Activated T-cell treated with anti-CD3 and anti-CD28 coated beads, Interleukin-2, amount 50 U/mL, for 72 hours (primary cell): ENCODE measurements around the gene SLC5A10. TPM values are rescaled to one million over a fixed set of nuclear protein-coding genes. Genes with fewer than 3 reads are reported as not detected.

Source experiments
- ATAC-seq, 2 donors: fragments of 150-1000 bp; cut with Tn5 transposase; replicated peaks in 1 of 2; 2 replicates each; pipeline ENCODE4 v1.10.0; 2021; ENCODE audit warnings: moderate library complexity in 2 of 2, mild to moderate bottlenecking in 1 of 2
- DNase-seq, 2 donors: peaks; one replicate each; pipeline ENCODE4 v3.0.0; 2021 to 2022; ENCODE audit warnings: mixed read lengths in 1 of 2
- H3K27ac Mint-ChIP-seq: one replicate; pipeline ENCODE4 v1.8.0; 2022; ENCODE audit warnings: mild to moderate bottlenecking, moderate library complexity, mixed read lengths
- H3K27me3 Mint-ChIP-seq: one replicate; pipeline ENCODE4 v1.8.0; 2022; ENCODE audit warnings: low read depth, mixed read lengths
- H3K36me3 Mint-ChIP-seq, 2 donors: one replicate each; pipeline ENCODE4 v1.8.0; 2022; ENCODE audit warnings: mixed read lengths in 2 of 2, mild to moderate bottlenecking in 1 of 2; ENCODE audit not compliant: insufficient read depth in 2 of 2
- H3K4me1 Mint-ChIP-seq: one replicate; pipeline ENCODE4 v1.8.0; 2022; ENCODE audit warnings: low read depth, mixed read lengths
- H3K4me3 Mint-ChIP-seq, 2 donors: one replicate each; pipeline ENCODE4 v1.8.0; 2022; ENCODE audit warnings: mild to moderate bottlenecking in 2 of 2, mixed read lengths in 2 of 2, moderate library complexity in 2 of 2
- H3K9me3 Mint-ChIP-seq, 2 donors: one replicate each; pipeline ENCODE4 v1.8.0; 2022; ENCODE audit warnings: mixed read lengths in 2 of 2
- total RNA-seq, 2 donors: library from RNA; stranded (reverse); gene quantifications; one replicate each; pipeline ENCODE4 v1.2.3, GENCODE V29; 2022

Gene SLC5A10
- total RNA-seq, 2 donors from 2014 or later: not detected

DNA sequence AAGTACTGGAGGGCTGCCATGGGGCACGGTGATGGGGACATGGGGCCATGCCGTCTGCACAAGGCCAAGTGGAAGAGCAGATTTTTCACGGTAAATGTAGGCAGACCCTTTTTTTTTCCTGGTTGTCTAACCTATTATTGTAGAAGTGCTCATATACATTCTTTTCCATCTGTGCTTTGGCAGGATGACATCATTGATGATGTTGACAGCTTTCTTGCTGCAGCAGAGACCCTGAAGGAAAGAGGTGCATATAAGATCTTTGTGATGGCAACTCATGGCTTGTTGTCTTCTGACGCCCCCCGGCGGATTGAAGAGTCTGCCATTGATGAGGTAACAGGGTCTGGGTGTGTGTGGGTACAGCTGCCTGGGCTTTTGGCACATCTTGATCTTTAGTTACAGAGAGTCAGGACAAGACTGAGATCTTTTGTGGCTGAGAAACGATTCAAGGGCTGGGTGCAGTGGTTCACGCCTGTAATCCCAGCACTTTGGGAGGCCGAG lies 23.3 kb upstream of the SLC5A10 start:
- no peaks in the 10 kb centered on the region for H3K27me3 Mint-ChIP-seq
- DNase-seq (no peak), ATAC-seq (no peak)
- H3K27ac Mint-ChIP-seq: no peak overlapping the region
- H3K9me3 Mint-ChIP-seq: no peaks in the 10 kb centered on the region
- no peak overlapping the region for H3K4me3 Mint-ChIP-seq
- H3K4me1 Mint-ChIP-seq: peaks cover 37% of the 10 kb centered on the region
- peaks cover 1 to 17% of the 10 kb centered on the region in 2 donors for H3K36me3 Mint-ChIP-seq

DNA sequence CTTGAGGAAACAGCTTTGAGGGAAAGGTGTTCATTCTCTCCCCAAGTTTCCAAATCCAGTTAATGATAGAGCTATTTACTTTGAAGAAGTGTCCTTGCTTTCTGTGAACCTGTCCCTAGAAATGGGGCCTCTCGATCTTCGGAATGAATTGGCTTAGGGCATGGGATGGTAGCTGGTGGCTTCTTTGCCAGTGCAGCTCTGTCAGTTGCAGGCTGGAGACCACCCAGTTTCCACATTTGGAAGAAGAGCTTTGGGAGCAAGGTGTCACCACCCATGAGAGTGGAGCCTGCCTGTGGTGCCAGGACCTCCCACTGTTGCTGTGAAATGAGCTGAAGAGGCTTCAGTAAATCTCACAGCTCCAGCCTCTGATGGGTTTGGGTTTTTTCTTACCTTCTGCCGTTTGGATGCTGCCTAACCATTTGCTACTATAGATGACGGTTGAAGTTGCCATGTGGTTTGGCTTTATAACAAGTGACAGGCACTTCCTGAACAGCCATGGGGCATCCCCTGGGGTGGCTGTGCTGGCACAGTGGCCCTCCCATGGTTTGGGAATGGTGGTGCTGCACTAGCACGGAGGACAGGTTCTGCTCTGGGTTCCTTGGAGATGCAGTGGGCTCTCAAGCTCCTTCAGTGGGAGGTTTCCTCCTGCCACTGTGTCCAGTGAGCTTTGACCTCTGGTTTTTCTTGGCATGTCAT lies 19.5 kb upstream of the SLC5A10 start:
- no peaks in the 10 kb centered on the region for H3K27me3 Mint-ChIP-seq
- peaks cover 25% of the 10 kb centered on the region for H3K4me1 Mint-ChIP-seq
- no peak for DNase-seq
- peak overlapping the region; percentile 85 for H3K27ac Mint-ChIP-seq
- peaks cover 1 to 9% of the 10 kb centered on the region in 2 donors for H3K36me3 Mint-ChIP-seq
- peak overlapping the region in 1 of 2 donors; percentile 37 for H3K4me3 Mint-ChIP-seq
- peak; percentile 51 to 68 for ATAC-seq
- H3K9me3 Mint-ChIP-seq: no peaks in the 10 kb centered on the region

DNA sequence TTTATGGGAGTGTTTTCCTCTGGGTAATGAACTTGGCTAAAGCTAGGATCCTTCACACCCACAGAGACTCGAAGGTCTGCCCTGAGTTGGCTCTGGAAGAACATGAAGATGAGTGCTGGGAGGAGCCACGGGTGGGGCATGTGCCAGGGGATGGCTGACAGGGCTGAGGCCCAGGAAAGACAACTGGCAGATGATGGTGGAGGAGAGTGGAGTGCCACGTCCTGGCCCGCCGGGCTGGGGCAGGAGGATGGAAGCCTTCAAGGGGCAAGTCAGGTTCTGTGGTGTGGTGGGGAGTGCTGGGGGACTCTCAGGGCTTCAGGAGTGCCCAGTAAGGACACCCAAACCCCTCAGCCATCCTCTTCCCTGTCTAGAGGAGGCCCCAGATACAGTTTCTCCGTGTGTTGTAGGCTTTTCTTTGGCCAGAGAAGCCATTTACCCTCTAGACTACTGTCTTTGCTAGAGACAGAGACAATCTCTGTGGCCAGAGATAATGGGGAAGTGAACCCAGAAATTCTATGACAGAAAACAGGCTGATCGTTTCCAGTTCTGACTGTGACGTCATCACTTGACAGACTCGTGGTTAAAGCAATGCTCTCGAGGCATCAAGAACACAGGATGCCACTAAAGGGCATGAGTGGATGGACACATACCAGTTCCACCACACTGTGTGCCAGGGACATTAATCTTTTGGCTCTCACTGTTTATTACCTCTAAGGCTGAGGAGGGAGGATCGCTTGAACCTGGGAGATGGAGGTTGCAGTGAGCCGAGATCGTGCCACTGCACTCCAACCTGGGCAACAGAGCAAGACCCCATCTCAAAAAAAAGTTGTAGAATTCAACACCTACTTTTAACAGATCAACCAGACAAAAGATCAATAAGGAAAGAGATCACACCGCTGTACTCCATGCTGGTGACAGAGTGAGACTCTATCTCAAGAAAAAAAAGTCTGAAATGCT lies 18.6 kb upstream of the SLC5A10 start:
- Mint-ChIP-seq H3K27ac (peak overlapping the region; percentile 85), H3K9me3 (no peaks in the 10 kb centered on the region), H3K27me3 (no peaks in the 10 kb centered on the region), H3K4me3 (peak overlapping the region in 1 of 2 donors; percentile 37), H3K36me3 (peaks cover 1 to 8% of the 10 kb centered on the region in 2 donors), H3K4me1 (peaks cover 25% of the 10 kb centered on the region)
- DNase-seq (no peak), ATAC-seq (peak; percentile 50 to 59)

DNA sequence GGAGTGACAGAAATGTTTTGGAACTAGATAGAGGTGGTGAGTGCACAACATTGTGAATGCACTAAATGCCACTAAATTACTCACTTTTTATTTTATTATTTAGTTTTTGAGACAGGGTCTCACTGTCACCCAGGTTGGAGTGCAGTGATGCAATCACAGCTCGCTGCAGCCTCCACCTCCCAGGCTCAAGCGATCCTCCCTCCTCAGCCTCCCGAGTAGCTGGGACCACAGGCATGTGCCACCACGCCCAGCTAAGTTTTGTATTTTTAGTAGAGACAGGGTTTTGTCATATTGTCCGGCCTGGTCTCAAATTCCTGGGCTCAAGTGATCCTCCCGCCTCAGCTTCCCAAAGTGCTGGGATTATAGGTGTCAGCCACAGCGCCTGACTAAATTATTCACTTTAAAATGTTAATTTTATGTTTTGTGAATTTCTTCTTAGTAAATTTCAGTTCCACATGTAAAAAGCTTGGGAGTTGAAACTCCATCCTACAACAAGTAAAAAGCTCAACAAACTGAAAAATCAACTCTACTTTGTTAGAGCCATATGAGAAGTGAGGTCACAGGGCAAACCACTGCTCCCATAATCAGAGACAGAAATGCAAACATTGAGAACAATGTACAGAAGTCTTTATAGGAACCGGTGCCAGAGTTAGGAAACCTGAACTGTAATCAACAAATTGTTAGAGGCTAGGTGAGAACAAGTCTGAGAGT lies 13.8 kb upstream of the SLC5A10 start:
- Mint-ChIP-seq H3K9me3 (no peaks in the 10 kb centered on the region), H3K4me3 (no peak overlapping the region), H3K27ac (no peak overlapping the region), H3K36me3 (no peaks in the 10 kb centered on the region), H3K27me3 (no peaks in the 10 kb centered on the region), H3K4me1 (peaks cover 8% of the 10 kb centered on the region)
- DNase-seq: no peak
- ATAC-seq: no peak

DNA sequence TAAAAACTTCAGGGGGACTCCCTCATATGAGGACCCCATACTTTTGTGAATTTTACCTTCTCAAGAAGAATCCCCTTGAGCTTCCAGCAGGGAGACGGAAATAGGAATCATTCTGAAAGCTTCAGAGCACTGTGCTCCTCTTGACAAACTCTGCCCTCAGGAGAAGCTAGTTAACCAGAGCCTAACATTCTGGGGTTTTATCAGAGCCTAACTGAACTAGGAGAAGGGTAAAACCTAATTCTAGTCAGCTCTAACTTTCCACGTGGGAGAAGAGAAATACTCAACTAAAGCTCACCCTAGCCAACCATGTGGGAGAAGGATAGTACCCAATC lies 13.3 kb upstream of the SLC5A10 start:
- no peaks in the 10 kb centered on the region for H3K27me3 Mint-ChIP-seq
- H3K4me1 Mint-ChIP-seq: peaks cover 3% of the 10 kb centered on the region
- no peaks in the 10 kb centered on the region for H3K9me3 Mint-ChIP-seq
- no peak for ATAC-seq
- DNase-seq: no peak
- no peak overlapping the region for H3K27ac Mint-ChIP-seq
- no peaks in the 10 kb centered on the region for H3K36me3 Mint-ChIP-seq
- H3K4me3 Mint-ChIP-seq: no peak overlapping the region

DNA sequence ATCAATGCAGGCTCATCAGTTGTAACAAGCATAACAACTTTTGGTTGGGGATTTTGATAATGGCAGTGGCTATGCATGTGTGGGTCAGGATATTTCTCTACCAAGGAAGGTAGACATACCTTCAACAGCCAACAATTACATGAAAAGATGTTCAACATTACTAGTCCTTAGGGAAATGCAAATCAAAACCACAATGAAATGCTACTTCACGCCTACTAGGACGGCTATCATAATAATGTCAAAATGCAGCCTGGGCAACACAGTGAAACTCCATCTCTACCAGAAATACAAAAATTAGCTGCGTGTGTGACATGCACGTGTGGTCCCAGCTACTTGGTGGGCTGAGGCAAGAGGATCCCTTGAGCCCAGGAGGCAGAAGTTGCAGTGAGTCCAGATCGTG lies 7.3 kb upstream of the SLC5A10 start:
- Mint-ChIP-seq H3K4me3 (no peak overlapping the region), H3K36me3 (no peaks in the 10 kb centered on the region), H3K9me3 (no peaks in the 10 kb centered on the region), H3K27ac (no peak overlapping the region), H3K4me1 (no peaks in the 10 kb centered on the region), H3K27me3 (no peaks in the 10 kb centered on the region)
- no peak for DNase-seq
- ATAC-seq: no peak

DNA sequence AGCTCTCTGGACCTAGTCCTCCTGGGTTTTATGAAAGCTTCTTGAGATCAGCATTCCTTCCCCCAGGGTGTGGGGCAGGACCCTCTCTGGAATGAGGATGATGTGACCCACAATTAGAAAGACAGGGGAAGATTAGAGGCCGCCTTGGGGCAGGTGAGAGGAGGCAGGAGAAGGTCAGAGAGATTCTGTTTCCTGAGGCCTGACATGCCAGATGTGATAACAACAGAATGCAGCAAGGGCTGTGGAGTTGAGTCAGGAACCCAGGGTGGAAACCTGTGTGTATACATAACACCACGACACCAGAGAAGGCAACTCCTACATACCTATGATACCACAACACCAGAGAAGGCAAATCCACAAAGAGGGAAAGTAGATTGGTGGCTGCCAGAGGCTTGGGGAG lies 5.4 kb upstream of the SLC5A10 start:
- no peak overlapping the region for H3K4me3 Mint-ChIP-seq
- no peaks in the 10 kb centered on the region for H3K36me3 Mint-ChIP-seq
- H3K27ac Mint-ChIP-seq: no peak overlapping the region
- no peaks in the 10 kb centered on the region for H3K27me3 Mint-ChIP-seq
- H3K9me3 Mint-ChIP-seq: no peaks in the 10 kb centered on the region
- DNase-seq (no peak), ATAC-seq (no peak)
- no peaks in the 10 kb centered on the region for H3K4me1 Mint-ChIP-seq

DNA sequence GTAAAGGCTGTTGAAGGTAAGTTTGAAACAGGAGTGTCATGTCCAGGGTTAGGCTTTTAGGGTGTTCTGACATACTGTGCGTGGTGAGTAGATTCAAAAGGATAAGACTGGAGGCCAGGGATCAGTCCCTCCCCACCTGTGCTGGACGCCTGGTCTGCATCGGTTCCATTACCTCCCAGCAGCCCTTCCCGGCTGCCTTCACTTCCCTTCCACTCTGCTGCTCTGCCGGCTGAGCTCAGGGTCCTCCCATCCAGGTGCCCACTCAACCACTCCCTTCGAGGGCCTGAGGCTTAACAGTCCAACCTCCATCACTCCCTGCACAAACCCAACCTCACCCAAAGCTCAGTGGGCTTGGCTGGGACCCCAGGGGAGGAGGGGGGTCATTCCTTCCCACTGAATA lies 4.1 kb upstream of the SLC5A10 start:
- Mint-ChIP-seq H3K27me3 (no peaks in the 10 kb centered on the region), H3K4me3 (no peak overlapping the region), H3K4me1 (no peaks in the 10 kb centered on the region), H3K9me3 (no peaks in the 10 kb centered on the region), H3K27ac (no peak overlapping the region), H3K36me3 (no peaks in the 10 kb centered on the region)
- no peak for DNase-seq
- ATAC-seq: no peak

DNA sequence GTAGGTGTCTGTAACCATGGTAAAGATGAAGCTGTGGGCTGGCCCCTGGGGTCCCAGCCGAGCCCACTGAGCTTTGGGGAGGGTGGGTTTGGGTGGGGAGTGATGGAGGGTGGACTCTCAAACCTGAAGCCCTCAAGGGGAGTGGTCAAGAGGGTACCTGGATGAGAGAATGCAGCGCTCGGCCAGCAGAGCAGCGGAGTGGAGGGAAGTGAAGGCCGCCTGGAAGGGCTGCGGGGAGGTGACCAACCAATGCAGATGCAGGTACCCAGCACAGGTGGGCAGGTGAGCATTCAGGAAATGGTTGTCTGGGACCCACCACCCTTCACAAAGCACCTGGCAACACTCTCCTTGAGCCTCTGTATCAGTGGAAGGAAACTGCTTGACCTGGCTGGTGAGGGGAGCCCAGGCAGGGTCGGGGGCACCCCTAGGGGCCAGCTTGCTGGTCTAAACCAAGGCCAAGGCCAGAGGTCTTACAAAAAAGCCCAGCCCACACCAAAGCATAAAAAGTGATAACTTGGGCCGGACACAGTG lies 3.4 kb upstream of the SLC5A10 start:
- no peak for DNase-seq
- Mint-ChIP-seq H3K4me1 (no peaks in the 10 kb centered on the region), H3K27me3 (no peaks in the 10 kb centered on the region), H3K9me3 (no peaks in the 10 kb centered on the region), H3K4me3 (no peak overlapping the region), H3K27ac (no peak overlapping the region), H3K36me3 (no peaks in the 10 kb centered on the region)
- no peak for ATAC-seq

DNA sequence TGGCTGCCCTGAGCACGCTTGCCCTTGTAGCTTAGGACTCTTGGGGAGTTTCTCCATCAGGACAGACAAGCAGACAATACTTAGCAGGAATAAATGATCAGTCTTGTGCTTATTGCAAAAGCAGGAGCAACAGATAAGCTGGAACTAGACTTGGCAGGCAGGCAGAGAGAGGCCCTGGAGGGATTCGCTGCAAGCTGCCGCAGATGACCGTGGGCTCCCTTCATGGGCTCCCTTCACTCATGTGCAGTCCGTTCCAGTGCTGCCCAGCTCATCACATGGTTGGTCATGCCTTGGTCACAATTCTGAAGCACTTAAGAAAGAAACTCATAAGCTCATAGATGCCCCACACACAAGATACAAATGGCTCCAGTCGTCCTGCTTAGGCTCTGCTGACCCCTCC lies 2.4 kb upstream of the SLC5A10 start:
- Mint-ChIP-seq H3K4me3 (no peak overlapping the region), H3K9me3 (no peaks in the 10 kb centered on the region), H3K27me3 (no peaks in the 10 kb centered on the region), H3K27ac (no peak overlapping the region), H3K4me1 (peaks cover 8% of the 10 kb centered on the region), H3K36me3 (no peaks in the 10 kb centered on the region)
- no peak for DNase-seq
- no peak for ATAC-seq

DNA sequence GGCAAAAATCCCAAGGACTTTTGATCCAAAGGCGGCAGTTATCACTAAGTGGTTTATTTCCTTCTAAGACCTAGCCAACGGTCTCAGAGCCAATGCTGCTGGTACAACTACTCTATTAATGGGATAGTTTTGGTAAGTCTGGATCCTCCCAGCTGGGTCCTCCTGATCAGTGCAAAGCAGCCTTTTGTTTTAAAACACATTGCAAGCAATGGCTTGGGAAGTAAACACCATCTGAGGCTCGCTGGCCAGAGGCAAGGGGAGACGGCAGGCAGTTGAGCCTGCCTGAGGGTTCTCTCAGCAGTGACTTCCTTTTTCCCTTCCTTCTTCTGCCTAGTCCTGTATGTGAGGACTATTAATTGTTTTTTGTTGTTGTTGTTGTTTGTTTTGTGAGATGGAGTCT lies 1.6 kb upstream of the SLC5A10 start:
- Mint-ChIP-seq H3K36me3 (no peaks in the 10 kb centered on the region), H3K27me3 (no peaks in the 10 kb centered on the region), H3K9me3 (no peaks in the 10 kb centered on the region), H3K4me3 (no peak overlapping the region), H3K27ac (no peak overlapping the region), H3K4me1 (peaks cover 11% of the 10 kb centered on the region)
- DNase-seq: no peak
- no peak for ATAC-seq

DNA sequence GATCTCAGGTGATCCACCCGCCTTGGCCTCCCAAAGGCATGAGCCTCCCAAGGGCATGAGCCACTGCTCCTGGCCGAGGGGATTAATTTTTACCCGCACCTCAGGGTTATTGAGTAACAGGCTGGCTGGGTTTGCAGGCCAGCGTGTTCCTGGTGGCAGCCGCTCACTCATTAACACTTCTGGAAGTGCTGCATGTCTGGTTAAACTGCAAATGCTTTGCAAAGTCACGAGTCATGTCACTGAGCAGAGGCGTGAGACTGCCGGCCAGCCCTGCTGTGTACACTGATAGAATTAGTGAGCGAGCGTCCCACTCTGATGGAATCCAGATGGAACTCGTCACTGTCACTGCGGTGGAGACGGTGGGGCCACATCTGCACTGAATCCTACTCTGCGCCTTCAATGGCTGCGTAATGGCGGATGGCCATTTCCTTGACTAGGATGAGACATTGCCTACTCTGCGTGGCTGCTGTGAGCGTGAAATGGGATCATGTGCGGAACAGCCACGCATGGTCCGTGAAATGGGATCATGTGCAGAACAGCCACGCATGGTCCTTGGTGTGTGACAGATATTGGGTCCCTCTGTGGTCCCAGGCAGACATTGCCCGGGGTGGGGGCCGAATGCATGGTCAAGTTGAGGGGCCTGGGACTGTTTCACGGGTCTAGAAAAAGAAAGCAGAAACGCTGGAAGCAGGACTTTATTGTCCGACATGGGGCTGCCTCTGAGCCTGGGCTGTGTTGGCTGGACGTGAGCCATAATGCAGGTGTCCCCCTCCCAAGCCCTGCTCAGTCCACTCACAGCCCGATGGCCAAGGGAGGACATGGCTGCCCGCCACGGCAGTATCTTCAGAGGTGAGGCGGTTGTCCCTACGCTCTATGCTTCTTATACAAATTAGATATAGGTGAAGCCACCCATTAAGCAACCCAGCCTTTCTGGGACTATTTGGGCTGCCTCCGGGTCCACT lies 740 bp upstream of the SLC5A10 start:
- no peak for DNase-seq
- H3K27me3 Mint-ChIP-seq: no peaks in the 10 kb centered on the region
- H3K4me1 Mint-ChIP-seq: peaks cover 16% of the 10 kb centered on the region
- no peaks in the 10 kb centered on the region for H3K9me3 Mint-ChIP-seq
- peaks cover 0 to 1% of the 10 kb centered on the region in 2 donors for H3K36me3 Mint-ChIP-seq
- no peak overlapping the region for H3K4me3 Mint-ChIP-seq
- ATAC-seq: no peak
- no peak overlapping the region for H3K27ac Mint-ChIP-seq
